ENCODE results near the gene MPRIP.

- TF ChIP-seq, protein P1, sequence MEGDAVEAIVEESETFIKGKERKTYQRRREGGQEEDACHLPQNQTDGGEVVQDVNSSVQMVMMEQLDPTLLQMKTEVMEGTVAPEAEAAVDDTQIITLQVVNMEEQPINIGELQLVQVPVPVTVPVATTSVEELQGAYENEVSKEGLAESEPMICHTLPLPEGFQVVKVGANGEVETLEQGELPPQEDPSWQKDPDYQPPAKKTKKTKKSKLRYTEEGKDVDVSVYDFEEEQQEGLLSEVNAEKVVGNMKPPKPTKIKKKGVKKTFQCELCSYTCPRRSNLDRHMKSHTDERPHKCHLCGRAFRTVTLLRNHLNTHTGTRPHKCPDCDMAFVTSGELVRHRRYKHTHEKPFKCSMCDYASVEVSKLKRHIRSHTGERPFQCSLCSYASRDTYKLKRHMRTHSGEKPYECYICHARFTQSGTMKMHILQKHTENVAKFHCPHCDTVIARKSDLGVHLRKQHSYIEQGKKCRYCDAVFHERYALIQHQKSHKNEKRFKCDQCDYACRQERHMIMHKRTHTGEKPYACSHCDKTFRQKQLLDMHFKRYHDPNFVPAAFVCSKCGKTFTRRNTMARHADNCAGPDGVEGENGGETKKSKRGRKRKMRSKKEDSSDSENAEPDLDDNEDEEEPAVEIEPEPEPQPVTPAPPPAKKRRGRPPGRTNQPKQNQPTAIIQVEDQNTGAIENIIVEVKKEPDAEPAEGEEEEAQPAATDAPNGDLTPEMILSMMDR (IDR thresholded peaks at IDR 0.05), result no peak
- no peak for TF ChIP-seq POLR2A (IDR thresholded peaks at IDR 0.05)
These were observed 197.6 kb downstream of the MPRIP start for GRCh38 chr17:17239832-17240231.
